Endodermal cell (in vitro differentiated cells): ENCODE results near the gene TSPAN11. TPM values are rescaled to one million over a fixed set of nuclear protein-coding genes. Genes with fewer than 3 reads are reported as not detected.

Experiments
- DNase-seq: peaks from one replicate; pipeline ENCODE4 v3.0.0-alpha.2; 2017
- H3K27ac ChIP-seq: 2 replicates; pipeline ENCODE4 v1.5.1; 2013; ENCODE audit warnings: mild to moderate bottlenecking, low read depth, low read length, moderate library complexity
- H3K27me3 ChIP-seq: 2 replicates; pipeline ENCODE4 v1.6.1; 2013; ENCODE audit warnings: mild to moderate bottlenecking, low read length, moderate library complexity; ENCODE audit not compliant: insufficient read depth, control insufficient read depth, poor library complexity, severe bottlenecking
- H3K36me3 ChIP-seq: 2 replicates; pipeline ENCODE4 v1.7.0; 2013; ENCODE audit warnings: mild to moderate bottlenecking, low read length, moderate library complexity; ENCODE audit not compliant: control insufficient read depth, insufficient read depth
- H3K4me1 ChIP-seq: one replicate; pipeline ENCODE4 v1.7.0; 2013; ENCODE audit warnings: low read length; ENCODE audit not compliant: control insufficient read depth, insufficient read depth
- H3K4me3 ChIP-seq: 2 replicates; pipeline ENCODE4 v1.5.1; 2013; ENCODE audit warnings: mild to moderate bottlenecking, low read length, moderate library complexity
- H3K9ac ChIP-seq: 2 replicates; pipeline ENCODE4 v1.6.1; 2013; ENCODE audit warnings: mild to moderate bottlenecking, low read length, moderate library complexity; ENCODE audit not compliant: poor library complexity, severe bottlenecking; ENCODE audit errors: extremely low read depth
- H3K9me3 ChIP-seq: 2 replicates; pipeline ENCODE4 v1.6.1; 2013; ENCODE audit warnings: mild to moderate bottlenecking, low read length, moderate library complexity; ENCODE audit not compliant: control insufficient read depth
- H3K27ac Mint-ChIP-seq: 2 replicates; pipeline ENCODE4 v1.8.0; 2020; ENCODE audit warnings: mixed read lengths
- H3K27me3 Mint-ChIP-seq: 2 replicates; pipeline ENCODE4 v1.8.0; 2021; ENCODE audit warnings: mild to moderate bottlenecking, mixed read lengths; ENCODE audit not compliant: insufficient read depth
- H3K36me3 Mint-ChIP-seq: 2 replicates; pipeline ENCODE4 v1.8.0; 2020; ENCODE audit warnings: low read depth, mixed read lengths
- H3K4me1 Mint-ChIP-seq: 2 replicates; pipeline ENCODE4 v1.8.0; 2020; ENCODE audit warnings: mixed read lengths
- H3K4me3 Mint-ChIP-seq: 2 replicates; pipeline ENCODE4 v1.8.0; 2020; ENCODE audit warnings: mild to moderate bottlenecking, moderate library complexity, mixed read lengths
- H3K9me3 Mint-ChIP-seq: 2 replicates; pipeline ENCODE4 v1.8.0; 2020; ENCODE audit warnings: mild to moderate bottlenecking, mixed read lengths
- WGBS, 2 experiments: methylation state at CpG; one replicate each; pipeline versions ENCODE4 v1.1.5 to v1.1.7; 2013; ENCODE audit warnings: missing lambda C conversion rate in 2 of 2, mixed read lengths in 1 of 2; ENCODE audit not compliant: insufficient coverage in 1 of 2, insufficient read length in 1 of 2; 5-methylcytosine and 5-hydroxymethylcytosine counted together
- total RNA-seq, 2 donors: library from RNA; stranded (reverse); fragmentation: NEBNext Ultra II Directional in 1 of 2; extraction: Animal tissue kit (Norgen Biotek cat#: 25700) in 1 of 2; gene quantifications; 2 replicates in 1 of 2; 3 replicates in 1 of 2; pipeline ENCODE4 v1.2.1, GENCODE V29; 2021
- TF ChIP-seq, protein P1 (sequence below): fragments of 200-600 bp; sonication (generic); conservative IDR thresholded peaks from 2 replicates; pipeline ENCODE4 v1.5.0; 2021; ENCODE audit warnings: antibody characterized with exemption, mild to moderate bottlenecking

TSPAN11 gene
- total RNA-seq, 2 donors from 2014 or later: 0.20 to 3.6 TPM

- TF ChIP-seq, protein P1, sequence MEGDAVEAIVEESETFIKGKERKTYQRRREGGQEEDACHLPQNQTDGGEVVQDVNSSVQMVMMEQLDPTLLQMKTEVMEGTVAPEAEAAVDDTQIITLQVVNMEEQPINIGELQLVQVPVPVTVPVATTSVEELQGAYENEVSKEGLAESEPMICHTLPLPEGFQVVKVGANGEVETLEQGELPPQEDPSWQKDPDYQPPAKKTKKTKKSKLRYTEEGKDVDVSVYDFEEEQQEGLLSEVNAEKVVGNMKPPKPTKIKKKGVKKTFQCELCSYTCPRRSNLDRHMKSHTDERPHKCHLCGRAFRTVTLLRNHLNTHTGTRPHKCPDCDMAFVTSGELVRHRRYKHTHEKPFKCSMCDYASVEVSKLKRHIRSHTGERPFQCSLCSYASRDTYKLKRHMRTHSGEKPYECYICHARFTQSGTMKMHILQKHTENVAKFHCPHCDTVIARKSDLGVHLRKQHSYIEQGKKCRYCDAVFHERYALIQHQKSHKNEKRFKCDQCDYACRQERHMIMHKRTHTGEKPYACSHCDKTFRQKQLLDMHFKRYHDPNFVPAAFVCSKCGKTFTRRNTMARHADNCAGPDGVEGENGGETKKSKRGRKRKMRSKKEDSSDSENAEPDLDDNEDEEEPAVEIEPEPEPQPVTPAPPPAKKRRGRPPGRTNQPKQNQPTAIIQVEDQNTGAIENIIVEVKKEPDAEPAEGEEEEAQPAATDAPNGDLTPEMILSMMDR: no peak
- no peaks in the 10 kb centered on the region for H3K27me3 ChIP-seq
- no peak for DNase-seq
- no peaks in the 10 kb centered on the region for H3K9me3 ChIP-seq
- no peaks in the 10 kb centered on the region for H3K36me3 ChIP-seq
- no peak overlapping the region for H3K27ac ChIP-seq
- Mint-ChIP-seq H3K4me1 (peaks cover 21% of the 10 kb centered on the region), H3K9me3 (no peaks in the 10 kb centered on the region), H3K27ac (no peak overlapping the region), H3K27me3 (peaks cover 14% of the 10 kb centered on the region), H3K4me3 (no peak overlapping the region), H3K36me3 (no peaks in the 10 kb centered on the region)
- H3K4me3 ChIP-seq: no peak overlapping the region
- no peaks in the 10 kb centered on the region for H3K4me1 ChIP-seq
- H3K9ac ChIP-seq: no peak overlapping the region
- WGBS, 2 experiments: 85 to 92% methylated on average over 5 of the region's 5 CpGs
Observed at GRCh38 chr12:30973830-30974229, 47.3 kb downstream of the TSPAN11 start.

GRCh38 chr12:30974746-30975500, 48.4 kb downstream of the TSPAN11 start:
- 88 to 90% methylated on average over 17 to 20 of the region's 20 CpGs for WGBS, 2 experiments
- Mint-ChIP-seq H3K27ac (peak overlapping the region; percentile 1), H3K9me3 (no peaks in the 10 kb centered on the region), H3K4me3 (no peak overlapping the region), H3K4me1 (peaks cover 21% of the 10 kb centered on the region), H3K27me3 (peaks cover 12% of the 10 kb centered on the region), H3K36me3 (no peaks in the 10 kb centered on the region)
- Histone ChIP-seq H3K4me1 (no peaks in the 10 kb centered on the region), H3K4me3 (no peak overlapping the region), H3K36me3 (no peaks in the 10 kb centered on the region), H3K9me3 (no peaks in the 10 kb centered on the region), H3K27ac (no peak overlapping the region), H3K27me3 (no peaks in the 10 kb centered on the region), H3K9ac (no peak overlapping the region)
- no peak for DNase-seq
- TF ChIP-seq, protein P1: no peak

DNA sequence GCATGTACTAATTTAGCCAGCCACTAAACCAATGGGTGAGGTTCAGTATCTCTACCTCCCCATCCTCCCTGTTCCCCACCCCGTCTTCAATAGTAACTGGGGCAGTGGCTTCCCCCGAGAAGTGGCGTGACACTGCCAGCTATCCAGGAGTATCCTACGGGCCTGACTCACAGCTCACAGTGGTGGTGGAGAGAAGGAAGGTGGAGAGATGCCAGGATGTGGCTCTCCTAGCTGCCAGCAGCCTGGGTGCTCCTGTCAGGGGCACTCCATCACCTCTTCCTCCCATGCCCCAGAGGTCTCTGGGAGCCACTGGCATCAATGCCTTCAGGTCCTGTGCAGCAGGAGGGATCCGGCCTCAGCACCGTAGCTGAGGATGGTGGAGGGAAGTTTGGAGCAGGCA, 49.0 kb downstream of the TSPAN11 start:
- 97% methylated on average over 6 of the region's 6 CpGs; no CpG with 5 or more reads in 1 of the 2 experiments for WGBS, 2 experiments
- Histone ChIP-seq H3K36me3 (no peaks in the 10 kb centered on the region), H3K4me3 (no peak overlapping the region), H3K9ac (no peak overlapping the region), H3K9me3 (no peaks in the 10 kb centered on the region), H3K27me3 (no peaks in the 10 kb centered on the region), H3K27ac (no peak overlapping the region), H3K4me1 (no peaks in the 10 kb centered on the region)
- H3K4me3 Mint-ChIP-seq: no peak overlapping the region
- no peak overlapping the region for H3K27ac Mint-ChIP-seq
- TF ChIP-seq, protein P1: no peak
- no peaks in the 10 kb centered on the region for H3K9me3 Mint-ChIP-seq
- no peaks in the 10 kb centered on the region for H3K36me3 Mint-ChIP-seq
- peaks cover 6% of the 10 kb centered on the region for H3K27me3 Mint-ChIP-seq
- H3K4me1 Mint-ChIP-seq: peaks cover 17% of the 10 kb centered on the region
- no peak for DNase-seq
